Tibial artery (tissue), 4 donors: Measurements from ENCODE around the gene TRIM9.

ENCODE experiments used
- DNase-seq, 2 donors: peaks; one replicate each; pipeline ENCODE4 v3.0.0-alpha.2; 2019
- H3K27ac ChIP-seq, 2 donors: fragments of 200-600 bp; sonication (generic) in 1 of 2; 1 replicate in 1 of 2; 2 replicates in 1 of 2; pipeline ENCODE4 v1.5.1; 2018 to 2019; ENCODE audit warnings: mild to moderate bottlenecking in 1 of 2
- H3K27me3 ChIP-seq, 2 donors: fragments of 200-600 bp; sonication (generic) in 1 of 2; one replicate each; pipeline versions ENCODE4 v1.5.1 to v1.6.0; 2016 to 2019
- H3K36me3 ChIP-seq, 3 donors: fragments of 200-600 bp; sonication (generic) in 2 of 3; one replicate each; pipeline ENCODE4 v1.5.1; 2016 to 2019; ENCODE audit warnings: mild to moderate bottlenecking in 2 of 3
- H3K4me1 ChIP-seq, 4 donors: fragments of 200-600 bp; sonication (generic) in 2 of 4; 1 replicate in 3 of 4; 2 replicates in 1 of 4; pipeline ENCODE4 v1.5.1; 2016 to 2019
- H3K4me3 ChIP-seq, 2 donors: fragments of 200-600 bp; sonication (generic) in 1 of 2; 1 replicate in 1 of 2; 2 replicates in 1 of 2; pipeline ENCODE4 v1.5.1; 2018 to 2019; ENCODE audit warnings: mild to moderate bottlenecking in 2 of 2
- H3K9me3 ChIP-seq, 3 donors: fragments of 200-600 bp; sonication (generic) in 1 of 3; one replicate each; pipeline ENCODE4 v1.5.1; 2016 to 2019
- CTCF ChIP-seq, 2 experiments: fragments of 200-600 bp in 1 of 2; fragments of 450-650 bp in 1 of 2; IDR thresholded peaks; one replicate each; pipeline ENCODE4 v1.5.1; 2017 to 2019; ENCODE audit warnings: antibody characterized with exemption in 2 of 2, mild to moderate bottlenecking in 1 of 2, moderate library complexity in 1 of 2
- intact Hi-C: fragments of 100-400 bp; cut with DNase I; formaldehyde crosslinking; loops from one replicate; pipeline ENCODE4 v1.15.0; 2023; ENCODE audit warnings: low total_unique reads

The TRIM9 gene

GRCh38 chr14:51022769-51023168 lies 72.1 kb downstream of the TRIM9 start:
- H3K27ac ChIP-seq, result no peak overlapping the region
- H3K27me3 ChIP-seq, result no peaks in the 10 kb centered on the region
- no peak for TF ChIP-seq CTCF (IDR thresholded peaks at IDR 0.05)
- peaks cover 0 to 7% (median 6%) of the 10 kb centered on the region in 4 donors for H3K4me1 ChIP-seq
- no peak for DNase-seq
- H3K36me3 ChIP-seq, result no peaks in the 10 kb centered on the region
- H3K4me3 ChIP-seq, result no peak overlapping the region
- no peaks in the 10 kb centered on the region for H3K9me3 ChIP-seq
- intact Hi-C loops, result no loop called here

GRCh38 chr14:51020024-51020710 lies 74.7 kb downstream of the TRIM9 start:
- no peak for TF ChIP-seq CTCF (IDR thresholded peaks at IDR 0.05)
- H3K4me1 ChIP-seq, result peaks cover 0 to 7% (median 6%) of the 10 kb centered on the region in 4 donors
- no peaks in the 10 kb centered on the region for H3K36me3 ChIP-seq
- H3K9me3 ChIP-seq, result no peaks in the 10 kb centered on the region
- no peak overlapping the region for H3K27ac ChIP-seq
- intact Hi-C loops, result no loop called here
- no peak overlapping the region for H3K4me3 ChIP-seq
- no peak for DNase-seq
- H3K27me3 ChIP-seq, result no peaks in the 10 kb centered on the region

GRCh38 chr14:51019089-51019488 lies 75.8 kb downstream of the TRIM9 start:
- intact Hi-C loops, result no loop called here

GRCh38 chr14:51018521-51018920 lies 76.4 kb downstream of the TRIM9 start:
- intact Hi-C loops, result no loop called here
- Histone ChIP-seq H3K9me3 (no peaks in the 10 kb centered on the region), H3K27ac (no peak overlapping the region), H3K27me3 (no peaks in the 10 kb centered on the region), H3K36me3 (no peaks in the 10 kb centered on the region), H3K4me3 (no peak overlapping the region), H3K4me1 (peaks cover 0 to 21% (median 8%) of the 10 kb centered on the region in 4 donors)
- DNase-seq, result no peak
- no peak for TF ChIP-seq CTCF (IDR thresholded peaks at IDR 0.05)

More at GRCh38 chr14:51019089-51019488, 75.8 kb downstream of the TRIM9 start:
- Histone ChIP-seq H3K4me1 (peaks cover 0 to 16% (median 6%) of the 10 kb centered on the region in 4 donors), H3K27me3 (no peaks in the 10 kb centered on the region), H3K36me3 (no peaks in the 10 kb centered on the region), H3K4me3 (no peak overlapping the region), H3K27ac (no peak overlapping the region), H3K9me3 (no peaks in the 10 kb centered on the region)
- no peak for TF ChIP-seq CTCF (IDR thresholded peaks at IDR 0.05)
- DNase-seq, result no peak

- intact Hi-C loops, result no loop called here
- Histone ChIP-seq H3K4me1 (peaks cover 0 to 20% (median 7%) of the 10 kb centered on the region in 4 donors), H3K9me3 (no peaks in the 10 kb centered on the region), H3K27ac (no peak overlapping the region), H3K4me3 (no peak overlapping the region), H3K36me3 (no peaks in the 10 kb centered on the region), H3K27me3 (no peaks in the 10 kb centered on the region)
- DNase-seq, result no peak
- no peak for TF ChIP-seq CTCF (IDR thresholded peaks at IDR 0.05)
These were observed 80.3 kb downstream of the TRIM9 start for GRCh38 chr14:51014625-51015024.
